Measurements from ENCODE around the gene HBA2.

- TF ChIP-seq ZNF121 (CRISPR knock-in tag; conservative IDR thresholded peaks at IDR 0.05) (no peak), ERF (CRISPR knock-in tag; IDR thresholded peaks at IDR 0.05) (no peak), DMBX1 (CRISPR knock-in tag; IDR thresholded peaks at IDR 0.05; ENCODE audit: borderline replicate concordance) (no peak)
Observed at GRCh38 chr16:168424-168823, 4.3 kb upstream of the HBA2 start.
